GM19328 (cell line): Measurements from ENCODE around the gene GABRE.
"Not testable (repeated sequence)": the region's sequence is repeated elsewhere in the genome, so short reads cannot be mapped to it uniquely, and the experiment has no call there.

ENCODE experiments used
- ATAC-seq: cut with Tn5 transposase; IDR thresholded peaks from one replicate; pipeline ENCODE4 v1.9.1; 2021; ENCODE audit warnings: mild to moderate bottlenecking, moderate library complexity; ENCODE audit not compliant: unreplicated experiment

The GABRE gene

DNA sequence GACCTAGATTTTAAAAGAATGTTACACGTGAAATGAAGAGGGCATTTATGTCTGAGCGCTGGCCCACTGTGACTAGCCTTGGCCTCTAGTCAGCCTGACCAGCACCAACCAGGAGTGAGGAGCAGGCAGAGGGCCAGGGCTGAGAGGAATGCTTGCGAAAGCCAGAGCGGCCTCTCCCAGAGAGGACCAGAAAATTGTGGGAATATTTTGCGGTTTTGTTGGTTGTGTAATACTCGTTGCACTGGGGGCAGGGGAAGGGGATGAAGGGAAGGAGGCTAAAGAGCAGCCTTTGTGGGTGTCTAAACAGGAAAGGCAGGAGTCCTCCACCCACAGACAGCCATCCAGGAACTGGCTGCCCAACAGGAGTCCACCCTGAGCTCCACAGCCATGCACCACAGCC is 3.8 kb downstream of the GABRE start:
- ATAC-seq = no peak

DNA sequence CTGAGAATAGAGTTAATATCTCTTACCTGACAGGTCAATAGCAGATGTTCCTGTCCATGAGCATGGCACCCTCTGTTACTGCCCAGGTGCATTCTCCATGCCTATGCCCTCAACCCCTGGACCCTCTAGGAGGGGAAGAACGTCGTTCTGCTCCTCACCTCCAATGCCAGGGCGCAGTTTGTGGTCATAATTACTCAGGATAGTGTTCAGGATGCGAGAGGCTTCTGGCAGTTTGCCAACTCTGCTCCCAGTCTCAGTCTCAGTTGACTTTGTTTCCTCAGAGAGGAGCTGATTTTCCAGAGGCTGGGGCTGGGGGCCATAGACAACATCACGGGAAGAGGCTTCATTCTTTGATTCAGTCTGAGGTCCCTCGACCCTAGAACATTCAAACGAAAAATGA is 4.4 kb downstream of the GABRE start:
- ATAC-seq = no peak

DNA sequence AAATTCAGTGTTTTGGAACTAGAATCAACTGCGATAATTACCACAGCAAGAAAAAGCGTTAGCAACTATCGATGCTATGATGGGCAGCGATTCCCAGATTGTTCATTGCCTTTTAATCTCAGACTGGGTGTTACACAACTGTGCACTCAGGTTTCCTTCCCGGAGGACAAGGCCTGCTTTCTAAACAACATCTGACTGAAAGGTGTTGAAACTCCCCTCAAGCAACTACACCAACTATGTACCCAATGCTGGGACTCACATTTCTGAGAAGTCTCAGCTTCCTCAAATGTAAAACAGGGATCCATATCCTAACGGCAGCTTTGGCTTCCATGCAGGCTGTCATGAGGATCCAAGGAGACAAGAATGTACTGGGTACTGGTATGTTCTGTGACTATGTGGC is 8.2 kb downstream of the GABRE start:
- ATAC-seq = no peak

DNA sequence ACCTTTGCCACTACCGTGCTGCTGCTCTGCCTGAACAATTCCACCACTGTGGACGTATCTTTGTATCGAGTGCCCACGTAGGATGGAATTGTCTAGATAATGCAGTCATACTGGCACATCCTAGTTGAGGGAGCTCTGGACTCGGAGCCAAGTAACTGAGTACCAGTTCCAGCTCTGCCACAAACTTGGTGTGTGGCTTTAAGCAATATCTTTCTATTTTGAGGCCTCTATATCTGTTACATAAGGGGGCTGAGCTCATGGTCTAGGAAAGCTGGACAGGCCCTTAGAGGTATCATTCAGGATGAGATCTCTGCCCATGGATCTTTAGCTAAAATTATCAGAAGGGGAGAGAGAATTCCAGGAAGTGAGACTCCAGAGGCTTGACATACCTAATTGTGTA is 12.4 kb downstream of the GABRE start:
- no peak for ATAC-seq

DNA sequence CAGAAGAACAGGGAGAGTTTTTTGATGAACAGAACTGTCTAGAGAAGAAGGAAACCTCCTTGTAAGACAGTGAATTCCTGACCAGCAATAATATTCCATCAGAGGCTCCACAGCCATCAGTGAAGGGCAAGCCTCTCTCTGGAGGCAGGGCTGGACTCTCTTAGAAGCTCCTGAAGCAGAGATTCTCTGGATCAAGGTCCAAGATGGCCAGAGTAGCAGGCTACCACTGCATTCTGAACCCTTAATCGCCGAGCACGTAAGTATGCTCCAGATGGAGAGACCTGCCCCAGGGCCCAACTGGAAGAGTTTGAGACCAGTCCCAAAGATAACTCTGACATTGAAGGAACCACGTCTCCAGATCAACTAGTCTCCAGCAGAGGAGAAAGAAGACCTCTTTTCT is 16.4 kb downstream of the GABRE start:
- no peak for ATAC-seq

DNA sequence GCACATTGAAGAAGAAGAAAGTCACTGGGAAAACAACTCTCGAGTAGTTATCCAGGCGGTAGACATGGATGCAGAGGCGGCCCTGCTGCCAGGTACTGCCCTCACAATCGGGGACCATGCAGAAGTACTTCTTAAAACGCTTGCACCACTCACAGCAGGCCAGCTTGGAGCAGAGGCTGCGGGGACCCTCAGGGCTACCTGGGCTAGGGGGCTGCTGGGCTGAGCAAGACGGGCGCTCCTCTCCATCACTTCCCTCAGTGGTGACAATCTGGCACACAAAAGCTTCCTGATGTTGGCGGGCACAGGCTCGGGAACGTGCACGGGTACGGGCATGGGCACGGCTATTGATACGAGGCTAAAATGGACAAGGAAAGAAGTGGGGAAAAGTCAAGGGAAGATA is 19.7 kb downstream of the GABRE start:
- no peak for ATAC-seq

DNA sequence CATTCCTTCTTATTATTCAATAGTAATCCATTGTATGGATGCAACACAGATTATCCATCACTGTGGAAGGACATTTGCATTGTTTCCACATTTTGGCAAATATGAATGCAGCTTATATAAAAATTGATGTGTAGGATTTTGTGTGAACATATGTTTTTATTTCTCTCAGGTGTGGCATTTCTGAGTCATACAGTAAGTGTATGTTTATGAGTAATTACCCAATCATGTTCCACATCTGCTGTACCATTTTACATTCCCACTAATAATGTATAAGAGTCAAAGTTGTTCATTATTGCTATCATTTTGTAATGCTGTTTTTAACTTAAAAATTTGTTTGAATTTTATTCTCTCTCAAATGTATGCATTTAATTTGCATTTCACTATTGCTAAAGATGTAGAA is 36.3 kb downstream of the GABRE start:
- ATAC-seq = no peak

DNA sequence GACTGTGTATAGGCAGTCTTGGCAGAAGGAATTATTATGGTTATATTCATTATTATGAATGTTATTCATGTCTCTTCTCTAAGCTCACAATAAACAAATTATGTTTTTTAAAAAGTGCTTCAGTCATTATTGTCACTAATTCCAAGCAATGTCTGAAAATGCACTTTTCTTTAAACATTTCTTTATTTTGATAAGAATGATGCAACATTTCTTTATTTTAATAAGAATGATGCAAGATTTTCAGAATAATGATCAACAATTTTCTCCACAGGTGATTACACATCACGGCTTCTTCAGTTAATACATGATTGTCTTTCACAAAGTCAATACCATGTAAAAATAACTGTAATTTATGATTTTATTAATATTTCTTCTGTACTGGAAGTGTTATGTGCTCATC is 39.1 kb downstream of the GABRE start:
- no peak for ATAC-seq

DNA sequence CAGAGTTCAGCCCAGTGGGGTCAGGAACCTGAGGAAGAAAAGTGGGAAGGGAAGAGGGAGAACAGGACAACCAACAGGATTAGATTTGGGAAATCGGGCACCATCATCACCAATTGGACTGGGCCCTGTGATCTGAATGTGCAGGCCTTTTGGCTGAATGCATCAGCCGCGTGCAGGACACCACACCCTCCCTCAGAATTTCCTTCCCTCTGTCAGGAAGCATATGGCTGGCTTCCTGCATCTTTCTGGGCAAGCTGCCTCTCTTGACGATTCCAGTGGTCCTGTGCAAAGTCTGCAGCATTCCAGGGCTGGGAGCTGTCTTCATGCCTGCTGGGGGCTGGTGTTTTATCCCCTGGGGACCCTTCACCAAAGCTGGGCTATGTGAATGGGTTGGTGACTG is 45.4 kb downstream of the GABRE start:
- ATAC-seq = no peak

DNA sequence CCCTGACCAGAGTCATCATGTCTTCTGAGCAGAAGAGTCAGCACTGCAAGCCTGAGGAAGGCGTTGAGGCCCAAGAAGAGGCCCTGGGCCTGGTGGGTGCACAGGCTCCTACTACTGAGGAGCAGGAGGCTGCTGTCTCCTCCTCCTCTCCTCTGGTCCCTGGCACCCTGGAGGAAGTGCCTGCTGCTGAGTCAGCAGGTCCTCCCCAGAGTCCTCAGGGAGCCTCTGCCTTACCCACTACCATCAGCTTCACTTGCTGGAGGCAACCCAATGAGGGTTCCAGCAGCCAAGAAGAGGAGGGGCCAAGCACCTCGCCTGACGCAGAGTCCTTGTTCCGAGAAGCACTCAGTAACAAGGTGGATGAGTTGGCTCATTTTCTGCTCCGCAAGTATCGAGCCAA is 50.8 kb downstream of the GABRE start:
- no peak for ATAC-seq

DNA sequence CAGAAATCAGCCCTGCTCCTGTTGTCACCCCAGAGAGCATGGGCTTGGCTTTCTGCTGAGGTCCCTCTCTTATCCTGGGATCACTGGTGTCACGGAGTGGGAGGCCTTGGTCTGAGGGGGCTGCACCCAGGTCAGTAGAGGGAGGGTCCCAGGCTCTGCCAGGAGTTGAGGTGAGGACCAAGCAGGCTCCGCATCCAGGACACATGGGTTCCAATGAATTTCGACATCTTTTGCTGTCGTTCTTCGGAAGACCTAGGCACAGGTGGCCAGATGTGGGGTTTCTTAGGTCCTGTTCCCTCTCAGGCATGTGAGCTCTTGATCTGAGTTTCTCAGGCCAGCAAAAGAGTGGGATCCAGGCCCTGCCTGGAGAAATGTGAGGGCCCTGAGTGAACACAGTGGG is 51.8 kb downstream of the GABRE start:
- ATAC-seq = no peak

DNA sequence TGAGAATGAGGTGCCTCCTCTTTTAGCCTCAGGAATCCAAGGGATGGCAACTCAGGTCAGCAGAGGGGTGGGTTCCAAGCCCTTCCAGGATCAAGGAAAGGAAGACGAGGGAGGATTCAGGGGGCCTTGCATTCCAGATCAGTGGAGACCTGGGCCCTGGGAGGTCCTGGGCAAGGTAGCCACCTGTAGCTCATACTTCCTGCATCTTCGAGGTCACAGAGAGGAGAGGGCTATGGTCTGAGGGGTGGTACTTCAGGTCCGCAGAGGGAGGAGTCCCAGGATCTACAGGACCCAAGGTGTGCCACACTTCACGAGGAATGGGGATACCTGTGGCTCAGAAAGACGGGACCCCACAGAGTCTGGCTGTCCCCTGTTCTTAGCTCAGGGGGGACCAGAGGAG is 52.6 kb downstream of the GABRE start:
- ATAC-seq = no peak

DNA sequence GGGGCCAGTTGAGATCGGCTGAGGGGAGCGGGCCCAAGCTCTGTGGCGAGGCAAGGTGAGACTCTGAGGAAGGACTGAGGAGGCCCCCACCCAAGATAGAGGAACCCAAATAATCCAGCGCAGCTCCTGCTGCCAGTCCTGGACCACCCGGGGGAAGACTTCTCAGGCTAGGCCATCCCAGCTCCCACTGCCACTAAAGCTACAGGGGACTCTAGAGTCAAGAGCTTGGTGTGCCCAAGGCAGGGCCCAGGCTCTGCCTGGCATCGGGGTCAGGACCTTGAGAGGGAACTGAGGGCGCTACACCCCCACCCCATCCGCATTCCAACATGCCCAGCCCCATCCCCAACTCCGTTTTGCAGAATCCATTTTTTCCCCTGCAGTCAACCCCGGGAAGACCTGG is 53.2 kb downstream of the GABRE start:
- ATAC-seq = no peak

DNA sequence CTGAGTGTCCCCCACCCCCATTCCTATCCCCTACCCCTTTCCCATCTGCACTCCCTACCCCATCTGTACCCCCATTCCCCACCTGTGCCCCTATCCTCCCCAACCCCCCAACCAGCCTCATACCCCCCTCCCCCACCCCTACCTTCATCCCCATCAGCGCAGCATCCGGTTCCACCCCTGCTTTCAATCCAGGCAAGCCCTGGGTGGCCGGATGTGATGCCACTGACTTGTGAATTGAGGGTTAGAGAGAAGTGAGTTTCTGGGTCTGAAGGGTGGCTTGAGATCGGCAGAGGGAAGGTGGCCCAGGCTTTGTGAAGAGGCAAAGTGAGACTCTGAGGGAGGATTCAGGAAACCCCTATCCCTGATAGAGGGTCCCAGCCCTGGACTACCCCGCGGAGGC is 53.9 kb downstream of the GABRE start:
- no peak for ATAC-seq

DNA sequence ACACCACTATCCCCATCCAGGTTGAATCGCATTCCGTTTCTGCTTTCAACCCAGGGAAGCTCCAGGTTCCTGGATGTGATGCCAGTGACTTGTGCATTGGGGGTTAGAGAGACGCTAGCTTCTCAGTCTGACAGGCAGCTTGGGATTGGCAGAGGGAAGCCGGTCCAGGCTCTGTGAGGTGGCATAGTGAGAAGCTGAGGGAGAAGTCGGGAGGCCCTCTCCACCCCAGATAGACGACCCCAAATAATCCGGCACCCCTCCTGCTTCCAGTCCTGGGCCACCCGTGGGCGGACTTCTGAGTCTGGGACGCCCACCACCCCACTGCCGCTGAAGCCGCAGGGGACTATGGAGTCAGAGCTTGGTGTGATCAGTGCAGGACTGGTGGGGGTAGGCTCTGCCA is 54.4 kb downstream of the GABRE start:
- no peak for ATAC-seq

DNA sequence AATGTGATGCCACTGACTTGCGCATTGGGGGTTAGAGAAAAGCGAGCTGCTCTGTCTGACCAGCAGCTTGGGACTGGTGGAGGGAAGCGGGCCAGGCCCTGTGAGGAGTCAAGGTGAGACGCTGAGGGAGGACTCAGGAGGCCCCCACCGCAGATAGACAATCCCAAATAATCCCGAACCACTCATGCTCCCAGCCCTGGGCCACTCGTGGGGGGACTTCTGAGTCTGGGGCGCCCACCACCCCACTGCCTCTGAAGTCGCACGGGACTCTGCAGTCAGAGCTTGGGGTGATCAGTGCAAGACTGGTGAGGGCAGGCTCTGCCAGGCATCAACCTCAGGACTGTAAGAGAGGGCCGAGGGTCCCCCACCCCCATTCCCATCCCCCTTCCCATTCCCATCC is 54.9 kb downstream of the GABRE start:
- ATAC-seq = no peak

DNA sequence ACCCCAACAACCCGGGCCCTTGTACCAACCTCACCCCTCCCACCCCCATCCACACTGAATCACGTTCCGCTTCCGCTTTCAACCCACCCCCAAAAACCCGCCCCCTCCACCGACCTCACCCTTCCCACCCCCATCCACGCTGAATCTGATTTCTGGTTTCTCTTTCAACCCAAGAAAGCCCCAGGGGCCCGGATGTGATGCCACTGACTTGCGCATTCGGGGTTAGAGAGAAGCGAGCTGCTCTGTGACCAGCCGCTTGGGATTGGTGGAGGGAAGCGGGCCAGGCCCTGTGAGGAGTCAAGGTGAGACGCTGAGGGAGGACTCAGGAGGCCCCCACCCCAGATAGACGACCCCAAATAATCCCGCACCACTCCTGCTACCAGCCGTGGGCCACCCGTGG is 55.7 kb downstream of the GABRE start:
- not testable (repeated sequence) for ATAC-seq

DNA sequence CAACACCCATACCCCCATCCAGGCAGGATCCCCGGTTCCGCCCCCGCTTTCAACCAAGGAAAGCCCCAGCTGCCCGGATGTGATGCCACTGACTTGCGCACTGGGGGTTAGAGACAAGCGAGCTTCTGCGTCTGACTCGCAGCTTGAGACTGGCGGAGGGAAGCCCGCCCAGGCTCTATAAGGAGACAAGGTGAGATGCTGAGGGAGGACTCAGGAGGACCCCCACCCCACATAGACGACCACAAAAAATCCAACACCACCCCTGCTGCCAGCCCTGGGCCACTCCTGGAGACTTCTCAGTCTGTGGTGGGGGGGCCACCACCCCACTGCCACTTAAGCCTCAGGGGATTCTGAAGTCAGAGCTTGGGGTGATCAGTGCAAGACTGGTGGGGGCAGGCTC is 61.7 kb downstream of the GABRE start, which contains the start of gene MAGEA4:
Gene MAGEA4, plus strand, starts transcription at position 110 of the 400 bp plus-strand sequence. CDS start 10,776 bp downstream, outside the sequence.
- ATAC-seq = no peak

DNA sequence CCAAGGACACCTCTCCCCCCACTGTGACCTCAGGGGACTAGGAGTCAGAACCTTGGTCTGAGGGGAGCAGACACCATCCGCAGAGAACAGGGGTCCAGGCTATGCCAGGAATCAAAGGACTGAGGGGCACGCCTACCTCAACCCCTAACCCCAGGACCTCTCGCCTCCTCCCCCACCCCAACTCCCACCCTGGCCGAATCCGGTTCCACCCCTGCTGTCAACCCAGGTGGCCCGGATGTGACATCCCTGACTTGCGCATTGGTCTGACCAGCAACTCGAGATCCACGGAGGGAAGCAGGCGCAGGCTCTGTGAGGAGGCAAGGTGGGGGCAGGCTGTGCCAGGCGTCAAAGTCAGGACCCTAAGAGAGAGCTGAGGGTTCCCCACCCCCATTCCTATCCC is 62.3 kb downstream of the GABRE start:
- no peak for ATAC-seq

DNA sequence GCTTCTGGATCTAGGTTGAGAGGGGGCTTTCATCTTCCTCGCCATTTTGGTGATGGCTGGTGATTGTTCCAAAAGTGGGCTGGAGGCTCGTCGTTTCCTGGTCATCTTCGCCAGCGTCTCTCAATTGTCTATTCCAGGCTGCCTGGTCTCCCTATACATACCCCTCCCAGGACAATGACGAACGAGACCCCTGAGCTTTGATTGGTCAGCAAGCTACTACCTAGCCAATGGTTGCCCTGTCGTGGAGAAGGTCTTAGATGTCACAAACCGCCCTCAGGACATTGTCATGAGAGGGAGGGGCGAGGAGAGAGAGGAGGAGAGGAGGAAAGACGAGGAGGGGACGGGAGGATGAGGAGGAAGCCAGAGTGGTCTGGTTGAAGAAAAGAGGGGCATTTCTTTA is 69.5 kb downstream of the GABRE start:
- no peak for ATAC-seq
